Stimulated activated CD8-positive, alpha-beta memory T cell treated with anti-CD3 and anti-CD28 coated beads, Interleukin-7, amount 100 ng/mL, for 1 hour (primary cell): ENCODE data around the gene WWC1.

Source experiments
- DNase-seq, 2 donors: peaks; one replicate each; pipeline ENCODE4 v3.0.0-alpha.2; 2020; ENCODE audit warnings: low read depth in 2 of 2

The WWC1 gene

DNA sequence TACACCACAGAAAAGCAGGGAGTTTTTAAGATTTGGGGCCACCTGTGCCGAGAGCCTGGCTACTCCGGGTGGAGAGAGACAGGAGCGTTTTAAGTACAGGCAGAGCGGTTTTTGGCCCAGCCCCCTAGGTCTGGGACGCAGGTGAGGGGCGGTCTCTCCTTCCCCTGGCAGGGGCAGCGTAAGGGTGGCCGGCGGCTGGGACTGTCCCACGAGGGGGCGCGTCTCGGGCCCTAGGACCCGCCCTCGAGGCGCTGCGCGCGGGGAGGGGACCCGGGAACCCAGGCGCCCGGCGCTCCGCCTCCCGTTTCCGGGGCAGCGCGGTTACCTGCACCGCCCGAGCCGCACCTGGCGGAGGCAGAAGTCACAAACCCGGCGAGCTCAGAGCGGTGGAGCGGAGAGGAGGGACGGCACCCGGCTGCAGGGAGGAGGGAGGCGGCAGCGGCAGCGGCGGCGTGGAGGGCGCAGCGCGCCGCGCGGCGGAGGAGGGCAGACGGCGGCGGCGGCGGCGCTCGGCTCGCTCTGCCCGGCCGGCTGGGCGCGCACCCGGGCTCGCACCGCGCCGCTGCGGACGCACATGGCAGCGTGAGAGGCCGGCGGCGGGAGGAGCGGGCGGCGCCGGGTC, at the start of gene WWC1:
Gene WWC1, plus strand, starts transcription at position 304 of the 622 bp plus-strand sequence. CDS start 508 bp downstream, outside the sequence.
- DNase-seq, result no peak

DNA sequence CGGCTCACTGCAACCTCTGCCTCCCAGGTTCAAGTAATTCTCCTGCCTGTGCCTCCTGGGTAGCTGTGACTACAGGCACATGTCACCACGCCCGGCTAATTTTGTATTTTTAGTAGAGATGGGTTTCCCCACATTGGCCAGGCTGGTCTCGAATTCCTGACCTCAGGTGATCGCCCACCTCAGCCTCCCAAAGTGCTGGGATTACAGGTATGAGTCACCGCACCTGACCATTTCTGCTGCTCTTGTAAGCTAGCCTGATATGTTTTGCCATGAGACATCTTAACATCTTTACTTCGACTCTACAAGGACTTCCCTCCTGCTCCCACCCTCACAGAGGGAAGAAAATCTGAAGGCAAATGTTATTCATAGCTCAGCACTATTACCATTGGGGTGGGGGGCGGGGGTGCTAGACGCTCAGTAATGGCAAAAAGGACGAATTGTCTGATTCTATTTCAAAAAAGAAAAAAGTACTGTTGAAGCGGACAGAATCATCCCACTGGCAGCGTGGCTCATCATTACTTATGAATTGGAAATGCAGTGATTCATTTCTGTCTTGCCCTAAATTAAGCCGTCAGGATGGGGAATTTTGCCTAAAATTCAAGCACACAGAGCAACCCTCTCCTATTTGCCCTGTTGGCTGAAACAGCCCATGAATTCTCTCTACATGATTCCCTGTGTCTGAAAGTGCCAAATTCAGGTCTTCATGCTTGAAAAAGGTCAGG, 46.4 kb upstream of the WWC1 start:
- DNase-seq, result no peak

DNA sequence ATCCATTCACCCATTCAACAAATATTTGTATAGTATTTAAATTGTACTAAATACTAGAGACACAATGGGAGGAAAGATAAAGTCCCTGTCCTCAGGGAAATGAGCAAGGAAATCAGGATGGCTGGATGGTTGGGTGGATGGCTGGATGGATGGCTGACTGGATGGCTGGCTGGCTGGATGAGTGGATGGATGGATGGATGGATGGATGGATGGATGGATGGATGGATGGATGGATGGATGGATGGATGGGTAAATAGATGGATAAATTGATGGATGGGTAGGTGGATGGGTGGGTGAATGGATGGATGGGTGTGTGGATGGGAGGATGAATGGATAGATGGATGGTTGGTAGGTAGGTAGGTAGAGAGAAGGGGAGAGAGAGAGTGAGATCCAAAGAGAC, 41.5 kb upstream of the WWC1 start:
- no peak for DNase-seq

DNA sequence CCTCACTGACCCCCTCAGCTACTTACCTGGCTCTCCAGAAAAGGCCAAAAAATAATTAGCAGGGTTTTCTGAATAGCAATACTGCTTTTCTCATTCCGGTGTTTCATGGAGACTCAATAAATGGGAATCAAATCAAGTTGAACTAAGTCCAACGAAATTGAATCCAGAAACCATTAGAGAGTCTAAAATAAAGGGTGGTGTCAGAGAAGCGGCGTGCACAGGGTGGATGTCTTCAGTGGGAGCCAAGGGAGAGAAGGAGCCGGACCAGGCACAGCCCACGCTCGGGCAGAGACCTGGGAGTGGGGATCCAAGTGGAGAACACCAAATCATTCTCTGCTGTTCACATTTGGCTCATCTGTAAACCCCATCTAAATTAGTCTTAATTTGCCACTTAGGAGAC, 40.2 kb upstream of the WWC1 start:
- no peak for DNase-seq

DNA sequence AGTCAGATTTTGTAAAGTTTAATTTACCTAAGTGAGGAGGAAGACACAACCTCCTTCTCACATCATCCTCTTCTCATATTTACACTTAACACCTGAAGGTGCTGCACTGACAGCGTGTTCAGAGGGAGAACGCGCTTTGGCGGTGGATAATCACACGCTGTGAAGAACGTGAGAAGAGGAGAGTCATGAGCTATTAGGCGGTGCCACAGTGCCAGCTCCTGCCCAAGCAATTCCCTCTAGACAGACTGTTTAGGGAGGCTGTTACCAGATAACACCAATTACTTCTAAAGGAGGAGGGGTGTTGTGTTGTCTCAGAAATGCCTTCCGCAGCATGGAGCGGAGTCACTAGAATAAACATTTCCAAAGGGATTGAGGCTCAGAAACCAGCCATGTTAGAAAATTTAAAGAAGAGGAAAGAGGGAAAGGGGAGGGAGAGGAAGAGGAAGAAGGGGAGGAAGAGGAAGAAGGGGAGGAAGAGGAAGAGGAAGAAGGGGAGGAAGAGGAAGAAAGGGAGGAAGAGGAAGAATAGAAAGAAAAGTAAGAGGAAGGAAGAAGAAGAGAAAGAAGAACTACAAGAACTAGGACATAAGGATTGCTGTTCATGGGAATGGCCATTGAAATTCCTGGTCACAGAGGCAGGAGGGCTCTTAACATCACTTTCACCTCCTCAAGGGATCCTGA, 37.3 kb upstream of the WWC1 start:
- DNase-seq, result no peak

DNA sequence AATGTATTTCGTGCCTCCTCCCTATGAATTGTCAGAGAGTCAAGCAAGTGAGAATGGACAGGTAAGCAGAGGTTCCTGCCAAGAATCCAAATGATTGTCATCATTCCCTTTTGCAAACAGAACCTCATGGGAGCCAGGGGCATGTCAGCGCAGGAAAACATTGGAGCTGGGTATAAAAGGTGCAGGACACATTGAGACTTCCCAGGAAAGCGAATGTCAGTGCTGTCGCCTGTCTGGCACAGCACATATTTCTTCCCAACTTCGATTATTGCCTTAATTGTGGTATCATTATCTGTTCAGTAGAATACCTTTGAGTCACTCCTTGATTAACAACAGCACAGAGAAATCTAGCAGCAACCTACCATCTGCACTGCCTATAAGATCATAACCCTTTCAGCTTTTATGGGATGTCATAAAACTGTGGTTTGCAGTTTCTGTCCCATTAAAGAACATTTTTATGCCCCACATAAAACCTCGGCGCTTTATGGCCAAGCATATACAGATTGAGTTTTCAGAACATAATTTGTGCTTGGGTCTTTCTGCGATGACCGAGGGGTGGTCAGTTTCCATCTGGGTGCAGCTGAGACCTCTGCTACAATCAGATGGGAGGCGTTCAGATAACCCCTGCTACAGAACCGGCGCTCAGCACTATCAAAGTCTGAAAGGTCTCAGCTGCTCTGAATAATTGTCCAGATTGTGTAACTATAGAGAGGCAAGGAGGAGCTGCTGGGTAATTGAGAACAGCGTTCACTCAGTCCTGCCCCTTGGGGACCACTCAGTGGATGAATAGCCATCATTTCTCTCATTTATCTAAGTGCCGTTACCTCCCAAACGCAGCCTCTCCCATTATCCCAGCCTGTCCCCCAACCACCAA, 30.9 kb upstream of the WWC1 start:
- no peak for DNase-seq

DNA sequence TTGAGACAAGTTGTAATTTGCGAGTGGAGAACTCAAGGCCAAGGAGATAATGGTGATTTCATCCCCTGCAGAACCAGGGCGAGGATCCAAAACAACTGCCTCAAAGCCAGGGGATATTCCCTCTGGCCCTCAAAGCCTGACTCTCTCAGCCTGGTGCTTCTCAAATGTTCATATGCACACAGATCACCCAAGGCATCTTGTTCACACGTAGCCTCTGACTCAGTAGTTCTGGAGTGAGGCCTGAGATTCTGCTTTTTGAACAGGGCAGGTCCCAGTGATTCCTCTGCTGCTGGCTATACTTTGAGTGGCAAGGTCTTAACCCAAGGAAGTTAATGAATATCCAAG, 30.2 kb upstream of the WWC1 start:
- no peak for DNase-seq

DNA sequence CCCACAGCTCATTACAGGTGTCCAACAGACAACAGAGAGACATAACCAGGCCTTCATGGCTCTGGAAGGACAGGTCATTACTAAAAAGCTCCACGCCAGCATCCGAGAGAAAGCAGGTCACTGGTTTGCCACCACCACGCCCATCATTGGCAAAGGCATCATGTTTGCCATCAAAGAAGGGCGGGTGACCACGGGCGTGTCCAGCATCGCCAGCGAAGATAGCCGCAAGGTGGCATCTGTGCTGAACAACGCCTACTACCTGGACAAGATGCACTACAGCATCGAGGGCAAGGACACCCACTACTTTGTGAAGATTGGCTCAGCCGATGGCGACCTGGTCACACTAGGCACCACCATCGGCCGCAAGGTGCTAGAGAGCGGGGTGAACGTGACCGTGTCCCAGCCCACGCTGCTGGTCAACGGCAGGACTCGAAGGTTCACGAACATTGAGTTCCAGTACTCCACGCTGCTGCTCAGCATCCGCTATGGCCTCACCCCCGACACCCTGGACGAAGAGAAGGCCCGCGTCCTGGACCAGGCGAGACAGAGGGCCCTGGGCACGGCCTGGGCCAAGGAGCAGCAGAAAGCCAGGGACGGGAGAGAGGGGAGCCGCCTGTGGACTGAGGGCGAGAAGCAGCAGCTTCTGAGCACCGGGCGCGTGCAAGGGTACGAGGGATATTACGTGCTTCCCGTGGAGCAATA, 29.3 kb upstream of the WWC1 start:
- no peak for DNase-seq

DNA sequence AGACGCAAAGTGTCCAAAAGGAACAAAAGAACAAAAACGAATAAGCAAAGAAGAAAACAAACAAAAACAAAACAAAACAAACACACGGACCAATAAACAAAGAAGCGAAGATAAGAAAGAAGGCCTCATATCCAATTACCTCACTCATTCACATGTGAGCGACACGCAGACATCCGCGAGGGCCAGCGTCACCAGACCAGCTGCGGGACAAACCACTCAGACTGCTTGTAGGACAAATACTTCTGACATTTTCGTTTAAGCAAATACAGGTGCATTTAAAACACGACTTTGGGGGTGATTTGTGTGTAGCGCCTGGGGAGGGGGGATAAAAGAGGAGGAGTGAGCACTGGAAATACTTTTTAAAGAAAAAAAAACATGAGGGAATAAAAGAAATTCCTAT, 28.3 kb upstream of the WWC1 start:
- no peak for DNase-seq

DNA sequence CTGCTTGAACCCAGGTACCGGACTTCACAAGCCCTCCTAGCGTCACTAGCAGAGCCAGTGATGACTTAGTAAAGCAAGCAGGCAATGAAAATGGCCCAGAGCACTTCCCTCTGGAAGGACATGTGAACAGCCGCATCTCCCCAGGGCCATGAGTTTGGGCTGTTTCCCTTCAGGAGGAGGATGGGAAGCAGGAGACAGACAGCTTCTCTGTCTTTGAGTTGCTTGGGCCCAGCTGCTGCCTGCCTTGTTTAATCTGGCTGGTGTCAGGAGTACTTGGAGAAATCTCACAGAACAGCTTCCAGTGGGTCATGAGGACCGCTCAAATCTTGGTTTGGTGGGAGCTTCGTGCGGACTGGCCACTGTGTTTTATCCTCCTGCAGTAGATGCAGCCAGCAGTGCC, 25.4 kb upstream of the WWC1 start:
- DNase-seq, result no peak

DNA sequence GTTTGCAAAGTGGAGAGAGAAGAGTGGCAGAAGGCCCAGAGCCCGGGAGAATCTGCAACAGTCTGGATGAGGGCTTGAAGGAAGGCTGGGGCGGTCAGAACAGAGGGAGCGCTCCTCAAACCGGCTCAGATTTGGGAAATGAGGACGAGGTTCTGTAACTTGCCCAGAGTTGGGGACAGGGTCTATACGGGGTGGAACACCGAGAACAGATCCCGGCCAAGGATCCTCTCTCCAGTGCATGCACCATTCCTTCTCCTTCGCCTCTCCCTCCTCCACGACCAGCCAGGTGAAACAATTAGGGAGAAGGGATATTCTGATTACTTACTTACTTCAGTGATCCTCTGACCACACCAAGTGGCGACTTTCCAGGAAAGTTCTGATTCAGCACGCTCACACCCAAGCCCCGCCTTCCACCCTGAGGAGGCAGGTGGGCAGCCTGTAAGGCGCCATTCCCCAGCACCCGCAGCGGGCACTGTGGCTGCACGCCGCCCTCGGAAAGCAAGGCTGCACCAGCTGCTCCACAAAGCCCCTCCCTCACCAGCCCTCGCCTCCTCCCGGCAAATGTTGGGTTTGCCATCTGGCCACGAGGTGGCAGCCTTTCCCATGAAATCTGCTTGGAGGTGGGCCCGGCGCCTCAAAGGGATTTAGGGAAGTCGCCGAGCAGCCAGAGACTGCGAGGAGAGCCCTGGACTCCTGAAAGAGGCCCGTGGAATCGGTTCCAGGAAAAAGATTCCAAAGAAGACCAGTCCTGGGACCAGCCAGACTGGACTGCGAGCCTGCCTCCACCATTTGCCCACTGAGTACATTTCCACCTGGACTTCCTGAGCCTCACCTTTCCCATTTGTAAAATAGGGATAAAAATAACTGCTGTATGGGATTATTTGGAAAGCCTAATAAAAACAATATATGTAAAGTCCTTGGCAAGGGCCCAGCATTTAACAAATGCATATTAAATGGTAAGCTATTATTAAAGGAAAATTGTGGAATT, 22.2 kb upstream of the WWC1 start:
- peak; percentile 19 to 30 for DNase-seq

DNA sequence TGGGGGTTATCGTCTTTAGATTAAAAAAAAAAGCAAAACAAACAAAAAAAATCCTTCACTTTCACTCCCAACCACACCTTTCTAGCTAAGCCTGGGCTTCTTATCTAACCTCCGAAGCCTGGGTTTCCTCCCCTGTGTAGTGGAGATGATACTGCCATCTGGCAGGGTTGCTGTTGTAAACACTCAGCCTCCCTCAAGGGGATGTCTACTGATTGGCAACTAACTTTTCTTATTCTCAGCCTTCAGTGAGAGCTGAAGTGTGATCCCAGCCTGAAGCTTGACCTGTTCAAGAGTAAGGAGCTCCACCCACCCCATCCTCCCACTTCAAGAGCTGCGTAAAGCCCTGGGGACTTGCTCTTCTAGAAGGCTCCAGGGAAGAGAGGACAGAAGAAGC, 21.5 kb upstream of the WWC1 start:
- DNase-seq, result no peak

DNA sequence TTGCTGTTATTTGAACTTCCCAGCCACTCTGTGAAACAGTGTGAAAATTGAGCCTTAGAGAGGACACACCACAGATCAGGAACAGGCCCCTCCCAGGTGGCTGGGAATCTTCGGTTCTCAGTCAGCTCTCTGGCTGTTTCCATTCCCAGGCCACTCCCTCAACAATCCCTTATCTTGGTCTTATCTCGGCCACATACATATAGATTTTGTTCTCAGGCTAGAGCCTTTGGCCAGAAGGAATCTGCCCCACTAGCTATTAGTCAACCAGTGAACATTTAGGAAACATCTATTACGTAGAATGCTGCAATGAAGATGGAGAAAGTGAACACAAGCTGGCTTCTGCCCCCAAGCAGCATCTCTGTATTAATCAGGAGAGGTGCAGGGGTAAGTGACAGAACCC, 21.0 kb upstream of the WWC1 start:
- no peak for DNase-seq

DNA sequence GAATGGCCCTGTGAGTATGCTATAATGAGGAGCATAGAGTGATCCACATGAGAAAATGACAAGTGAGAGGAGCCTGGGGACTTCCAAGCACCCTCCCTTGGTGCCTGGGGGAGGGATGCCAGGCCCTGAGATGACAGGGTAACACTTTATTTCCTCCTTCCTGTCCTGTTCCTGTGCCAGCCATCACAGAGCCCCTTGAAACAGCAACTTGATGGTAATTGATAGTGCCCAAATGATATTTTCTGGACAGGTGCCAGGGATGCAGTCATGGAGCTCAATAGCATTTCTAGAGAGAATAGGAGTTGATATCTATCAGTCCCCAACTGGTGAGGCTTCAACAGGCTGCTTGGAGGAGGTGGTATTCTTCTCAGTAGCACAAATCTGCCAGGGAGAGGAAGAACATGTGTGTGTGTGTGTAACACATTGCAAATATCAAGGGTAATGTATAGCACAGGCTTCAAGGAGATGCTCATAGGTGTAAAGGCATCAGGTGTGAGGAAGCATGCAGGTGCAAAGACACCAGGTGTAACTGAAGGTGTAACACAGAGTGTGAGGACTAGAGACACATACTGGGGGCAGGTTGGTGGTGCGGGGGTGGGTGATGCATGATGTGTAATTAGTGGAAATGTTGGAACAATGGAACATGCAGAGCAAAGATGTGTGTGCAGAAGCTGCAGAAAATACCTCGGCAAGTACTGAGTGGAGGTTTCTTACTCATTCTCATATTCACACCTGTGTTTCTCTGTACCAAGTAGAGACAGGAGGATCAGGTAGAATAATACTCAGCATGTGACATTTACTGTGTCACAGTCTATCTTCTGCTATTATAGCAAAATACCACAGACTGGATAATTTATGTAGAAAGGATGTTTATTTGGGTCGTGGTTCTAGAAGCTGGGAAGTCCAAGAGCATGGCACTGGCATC, 18.1 kb upstream of the WWC1 start:
- no peak for DNase-seq

DNA sequence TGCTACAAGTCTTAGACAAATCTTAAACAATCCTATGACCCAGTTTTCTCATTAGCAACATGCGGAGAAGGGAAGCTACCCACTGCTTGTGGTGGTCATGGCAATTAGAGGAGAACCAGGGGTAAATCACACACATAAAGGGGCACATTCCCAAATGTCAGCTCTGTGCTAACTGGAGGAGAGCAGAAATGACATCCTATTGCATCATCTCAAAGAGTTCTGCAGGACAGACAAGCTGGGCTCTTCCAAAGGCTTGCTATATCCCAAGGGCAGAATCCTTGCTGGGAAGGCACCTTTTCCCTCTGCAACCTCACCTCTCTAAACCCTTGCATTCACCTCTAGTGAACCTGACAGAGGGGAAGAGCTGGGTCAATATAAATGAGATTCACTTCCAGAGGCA, 17.0 kb upstream of the WWC1 start:
- no peak for DNase-seq

DNA sequence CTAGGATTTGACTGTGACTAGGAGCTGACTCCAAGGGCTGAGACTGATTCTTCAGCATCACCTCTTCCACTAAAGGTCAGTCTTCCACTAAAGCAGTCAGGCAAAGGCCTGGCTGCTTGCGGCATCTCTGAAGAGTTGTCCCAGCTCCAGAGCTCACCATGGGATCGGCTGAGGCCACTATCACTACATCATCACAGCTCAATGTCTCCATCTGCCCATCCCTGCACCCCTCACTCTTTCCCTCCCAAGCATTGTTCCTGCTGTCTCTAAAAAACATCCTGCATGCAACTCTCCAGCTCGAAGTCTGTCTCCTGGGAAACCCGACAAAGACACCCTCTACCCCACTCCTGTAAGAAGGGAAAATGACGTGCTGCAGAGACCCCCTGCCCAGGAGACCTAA, 15.5 kb upstream of the WWC1 start:
- DNase-seq, result no peak

DNA sequence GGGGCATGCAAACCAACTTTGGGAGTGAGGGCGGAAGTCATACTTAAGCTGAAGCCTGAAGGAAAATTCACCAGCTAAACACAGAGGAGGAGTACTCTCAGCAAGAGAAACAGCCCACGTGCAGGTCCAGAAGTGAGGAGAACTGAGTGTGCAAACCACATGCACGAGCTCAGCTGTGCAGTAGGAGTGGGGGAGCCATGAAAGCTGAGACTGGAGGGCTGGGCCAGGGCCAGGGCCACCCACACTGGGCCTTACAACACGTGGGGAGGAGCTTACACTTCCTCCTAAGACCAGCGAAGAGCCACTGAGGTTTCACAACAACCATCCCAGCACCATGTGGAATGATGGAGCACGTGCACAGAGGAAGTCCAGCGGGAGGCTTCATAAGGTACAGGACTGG, 9.3 kb upstream of the WWC1 start:
- DNase-seq, result no peak

DNA sequence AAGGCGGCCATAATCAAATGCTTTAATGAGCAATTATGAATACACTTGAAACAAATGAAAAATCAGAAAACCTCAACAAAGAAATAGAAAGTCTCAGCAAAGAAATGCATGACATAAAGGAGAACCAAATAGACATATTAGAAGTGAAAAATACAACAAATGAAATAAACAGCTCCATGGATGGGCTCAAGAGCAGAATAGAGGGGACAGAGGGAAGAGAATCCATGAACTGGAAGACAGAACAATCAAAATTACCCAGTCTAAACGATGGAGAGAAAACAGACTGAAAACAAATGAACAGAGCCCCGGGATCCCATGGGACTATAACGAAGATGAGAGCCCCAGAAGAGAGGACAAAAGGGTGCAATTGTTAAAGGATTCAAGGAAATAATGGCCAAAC, 6.6 kb upstream of the WWC1 start:
- DNase-seq, result no peak

DNA sequence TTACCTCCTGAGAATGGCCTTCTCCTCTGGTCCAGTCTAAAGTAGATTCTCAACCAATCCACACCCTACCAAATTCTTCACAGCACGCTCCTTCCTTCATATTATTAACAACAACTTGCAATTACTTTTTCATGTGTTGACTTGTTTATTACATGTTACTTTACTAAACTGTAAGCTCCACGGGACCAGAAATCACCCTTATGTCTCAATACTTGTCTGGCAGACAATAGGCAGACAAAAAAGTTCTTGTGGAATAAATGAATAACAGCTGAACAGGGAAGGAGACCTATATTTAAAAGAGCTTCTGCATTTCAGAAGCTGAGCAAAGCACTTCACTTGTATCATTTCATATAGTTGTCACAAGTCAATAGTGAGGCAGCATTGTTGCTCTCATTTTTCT, 5.7 kb upstream of the WWC1 start:
- no peak for DNase-seq
